Breast epithelium (tissue), 3 donors: ENCODE measurements around the gene RPS6KA1.

Experiments
- CTCF ChIP-seq, 3 donors: fragments of 450-650 bp; IDR thresholded peaks; one replicate each; pipeline ENCODE4 v1.5.1; 2016 to 2017; ENCODE audit warnings: antibody characterized with exemption in 3 of 3, mild to moderate bottlenecking in 3 of 3, moderate library complexity in 3 of 3
- POLR2AphosphoS5 ChIP-seq, 3 donors: sonication (generic); formaldehyde crosslinking; IDR thresholded peaks; one replicate each; pipeline ENCODE4 v1.6.1; 2017; ENCODE audit warnings: antibody characterized with exemption in 3 of 3

- TF ChIP-seq CTCF (IDR thresholded peaks at IDR 0.05) (no peak), POLR2AphosphoS5 (IDR thresholded peaks at IDR 0.05) (no peak)
Measured at GRCh38 chr1:26557008-26557407, 27.4 kb downstream of the RPS6KA1 start.
